Activated T-helper 17 cell treated with anti-CD3 and anti-CD28 coated beads, Interleukin-2, amount 50 U/mL, for 72 hours (primary cell): ENCODE data around the gene SLC9A4. TPM values are rescaled to one million over a fixed set of nuclear protein-coding genes. Genes with fewer than 3 reads are reported as not detected.

ENCODE experiments used
- ATAC-seq: fragments of 150-1000 bp; cut with Tn5 transposase; replicated peaks from 2 replicates; pipeline ENCODE4 v1.10.0; 2021; ENCODE audit warnings: mild to moderate bottlenecking, moderate library complexity
- H3K27ac Mint-ChIP-seq: one replicate; pipeline ENCODE4 v1.8.0; 2022; ENCODE audit warnings: mixed read lengths
- H3K27me3 Mint-ChIP-seq: one replicate; pipeline ENCODE4 v1.8.0; 2022; ENCODE audit warnings: mixed read lengths
- H3K36me3 Mint-ChIP-seq: one replicate; pipeline ENCODE4 v1.8.0; 2022; ENCODE audit warnings: low read depth, mild to moderate bottlenecking, mixed read lengths
- H3K4me1 Mint-ChIP-seq: one replicate; pipeline ENCODE4 v1.8.0; 2022; ENCODE audit warnings: mixed read lengths
- H3K4me3 Mint-ChIP-seq: one replicate; pipeline ENCODE4 v1.8.0; 2022; ENCODE audit warnings: mild to moderate bottlenecking, mixed read lengths
- H3K9me3 Mint-ChIP-seq: one replicate; pipeline ENCODE4 v1.8.0; 2022; ENCODE audit warnings: mixed read lengths
- total RNA-seq, 2 donors: library from RNA; stranded (reverse); gene quantifications; one replicate each; pipeline ENCODE4 v1.2.3, GENCODE V29; 2022

The SLC9A4 gene, protein sequence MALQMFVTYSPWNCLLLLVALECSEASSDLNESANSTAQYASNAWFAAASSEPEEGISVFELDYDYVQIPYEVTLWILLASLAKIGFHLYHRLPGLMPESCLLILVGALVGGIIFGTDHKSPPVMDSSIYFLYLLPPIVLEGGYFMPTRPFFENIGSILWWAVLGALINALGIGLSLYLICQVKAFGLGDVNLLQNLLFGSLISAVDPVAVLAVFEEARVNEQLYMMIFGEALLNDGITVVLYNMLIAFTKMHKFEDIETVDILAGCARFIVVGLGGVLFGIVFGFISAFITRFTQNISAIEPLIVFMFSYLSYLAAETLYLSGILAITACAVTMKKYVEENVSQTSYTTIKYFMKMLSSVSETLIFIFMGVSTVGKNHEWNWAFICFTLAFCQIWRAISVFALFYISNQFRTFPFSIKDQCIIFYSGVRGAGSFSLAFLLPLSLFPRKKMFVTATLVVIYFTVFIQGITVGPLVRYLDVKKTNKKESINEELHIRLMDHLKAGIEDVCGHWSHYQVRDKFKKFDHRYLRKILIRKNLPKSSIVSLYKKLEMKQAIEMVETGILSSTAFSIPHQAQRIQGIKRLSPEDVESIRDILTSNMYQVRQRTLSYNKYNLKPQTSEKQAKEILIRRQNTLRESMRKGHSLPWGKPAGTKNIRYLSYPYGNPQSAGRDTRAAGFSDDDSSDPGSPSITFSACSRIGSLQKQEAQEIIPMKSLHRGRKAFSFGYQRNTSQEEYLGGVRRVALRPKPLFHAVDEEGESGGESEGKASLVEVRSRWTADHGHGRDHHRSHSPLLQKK
- total RNA-seq: under 1 TPM; 0.11 TPM

DNA sequence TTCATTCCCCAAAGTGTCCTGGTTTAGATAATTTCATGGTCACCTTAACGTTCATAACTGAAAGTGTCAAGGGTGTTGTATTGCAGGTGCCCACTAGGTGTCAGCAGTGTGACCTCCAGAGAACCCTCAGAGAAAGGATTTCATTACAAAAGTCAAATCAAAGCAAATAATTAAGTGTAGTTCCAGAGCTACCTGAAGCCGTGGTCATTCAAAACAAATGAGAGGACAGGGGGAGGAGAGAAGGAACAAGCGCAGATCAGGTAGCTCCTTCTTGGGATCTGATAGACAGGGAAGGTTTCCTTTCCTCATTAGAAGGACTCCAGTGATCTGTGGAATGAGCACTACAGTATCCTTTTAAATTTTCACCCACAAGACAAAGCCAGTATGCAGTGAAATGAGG, at the start of gene SLC9A4:
SLC9A4 (plus strand) TSS at position 207 of the 400 bp plus-strand sequence. CDS start 534 bp downstream, outside the sequence.
- peaks cover 35% of the 10 kb centered on the region for H3K27me3 Mint-ChIP-seq
- ATAC-seq: no peak
- H3K27ac Mint-ChIP-seq: no peak within 1 kb of the TSS
- H3K9me3 Mint-ChIP-seq: peaks cover 13% of the 10 kb centered on the region
- H3K4me1 Mint-ChIP-seq: peaks cover 4% of the 10 kb centered on the region
- no peaks in the 10 kb centered on the region for H3K36me3 Mint-ChIP-seq
- no peak within 1 kb of the TSS for H3K4me3 Mint-ChIP-seq

DNA sequence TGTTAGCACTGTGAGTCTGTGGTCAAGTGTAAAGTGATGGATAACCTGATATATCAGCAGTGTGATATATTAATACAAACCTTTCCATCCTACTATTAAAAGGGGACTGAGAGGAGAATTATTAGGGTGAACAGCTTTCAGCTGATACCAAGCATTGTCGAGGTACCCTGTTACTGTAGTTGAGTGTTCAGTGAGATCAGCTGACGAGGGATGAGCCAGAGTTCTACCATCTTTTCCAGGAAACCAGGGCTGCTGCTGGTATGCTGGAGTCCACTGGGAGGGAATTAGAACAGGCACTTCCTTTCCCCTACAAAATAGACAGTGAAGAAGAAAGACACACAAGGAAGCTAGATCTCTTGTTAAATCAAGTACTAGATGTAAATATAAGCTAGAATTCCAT, 49.7 kb upstream of the SLC9A4 start:
- Mint-ChIP-seq H3K9me3 (no peaks in the 10 kb centered on the region), H3K27me3 (peaks cover 4% of the 10 kb centered on the region), H3K4me3 (peak overlapping the region; percentile 78), H3K4me1 (peaks cover 46% of the 10 kb centered on the region), H3K36me3 (peaks cover 9% of the 10 kb centered on the region), H3K27ac (no peak overlapping the region)
- no peak for ATAC-seq

DNA sequence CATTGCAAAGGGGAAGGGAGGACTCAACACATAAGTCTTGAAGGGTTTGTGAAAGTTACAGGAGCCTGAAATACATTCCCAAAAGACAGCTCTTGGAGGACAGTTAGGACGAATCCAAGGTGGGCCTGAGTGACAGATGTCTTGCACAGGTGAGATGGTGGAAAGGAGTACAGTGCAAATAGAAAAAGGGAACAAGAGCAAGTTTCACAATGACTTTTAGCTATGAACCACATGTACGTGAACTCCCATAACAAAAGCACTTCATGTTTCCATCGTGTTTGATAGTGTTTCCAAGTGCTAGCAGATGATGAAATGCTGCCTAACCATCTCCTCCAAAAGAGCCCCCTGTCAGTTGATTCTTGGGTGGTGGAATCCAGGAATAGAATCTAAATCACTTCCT, 48.3 kb upstream of the SLC9A4 start:
- Mint-ChIP-seq H3K4me1 (peaks cover 45% of the 10 kb centered on the region), H3K27ac (no peak overlapping the region), H3K9me3 (no peaks in the 10 kb centered on the region), H3K36me3 (peaks cover 9% of the 10 kb centered on the region), H3K27me3 (peaks cover 4% of the 10 kb centered on the region), H3K4me3 (peak overlapping the region; percentile 29)
- peak; percentile 80 for ATAC-seq

DNA sequence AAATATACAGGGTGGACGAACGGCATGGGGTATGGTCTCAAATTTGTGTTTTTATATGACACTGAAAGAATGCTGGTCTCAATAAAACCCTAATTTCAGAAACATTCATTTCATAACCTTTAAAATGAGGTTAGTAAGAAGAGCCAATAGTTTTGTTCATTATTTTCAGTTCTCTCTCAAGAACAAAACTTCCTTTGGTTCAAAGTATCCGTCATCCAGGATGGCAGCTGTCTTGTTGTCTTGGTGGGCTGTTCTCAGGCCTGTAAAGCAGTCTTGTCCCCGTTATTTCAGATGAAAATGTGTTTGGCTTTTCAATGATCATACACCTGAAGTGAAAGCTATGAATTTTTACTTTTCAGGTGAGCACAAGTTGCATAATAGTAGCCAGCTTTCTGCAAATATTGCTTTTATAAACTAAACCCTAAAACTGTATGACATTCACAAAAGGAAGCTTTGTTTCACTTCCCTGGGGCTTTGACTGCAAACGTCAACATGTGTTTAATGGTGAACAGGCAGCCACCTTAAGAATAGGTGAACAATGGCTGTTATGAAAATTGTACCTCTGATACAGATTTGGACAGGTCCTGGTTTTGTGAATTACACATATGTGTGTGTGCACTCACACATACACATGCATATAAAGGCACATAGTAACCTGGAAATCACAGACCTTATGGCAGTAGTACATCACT, 47.4 kb upstream of the SLC9A4 start:
- H3K36me3 Mint-ChIP-seq: peaks cover 9% of the 10 kb centered on the region
- no peaks in the 10 kb centered on the region for H3K9me3 Mint-ChIP-seq
- H3K27me3 Mint-ChIP-seq: peaks cover 4% of the 10 kb centered on the region
- peak; percentile 41 for ATAC-seq
- H3K4me3 Mint-ChIP-seq: peak overlapping the region; percentile 34
- peaks cover 42% of the 10 kb centered on the region for H3K4me1 Mint-ChIP-seq
- no peak overlapping the region for H3K27ac Mint-ChIP-seq

DNA sequence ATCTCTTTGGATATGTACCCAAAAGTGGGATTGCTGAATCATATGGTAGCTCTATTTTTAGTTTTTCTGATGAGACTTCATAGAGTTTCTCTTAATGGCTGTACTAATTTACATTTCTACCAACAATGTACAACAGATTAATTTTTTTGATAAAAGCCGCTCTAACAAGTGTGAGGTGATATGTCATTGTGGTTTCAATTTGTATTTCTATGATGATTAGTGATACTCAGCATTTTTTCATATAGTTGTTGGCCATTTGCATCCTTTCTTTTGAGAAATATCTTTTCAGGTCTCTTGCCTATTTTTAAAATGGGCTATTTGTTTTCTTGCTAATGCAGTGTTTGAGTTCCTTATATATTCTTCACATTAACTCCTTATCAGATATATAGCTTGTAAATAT, 45.8 kb upstream of the SLC9A4 start:
- Mint-ChIP-seq H3K27ac (no peak overlapping the region), H3K27me3 (no peaks in the 10 kb centered on the region), H3K36me3 (peaks cover 9% of the 10 kb centered on the region), H3K9me3 (no peaks in the 10 kb centered on the region), H3K4me1 (peaks cover 31% of the 10 kb centered on the region), H3K4me3 (peak overlapping the region; percentile 6)
- no peak for ATAC-seq

DNA sequence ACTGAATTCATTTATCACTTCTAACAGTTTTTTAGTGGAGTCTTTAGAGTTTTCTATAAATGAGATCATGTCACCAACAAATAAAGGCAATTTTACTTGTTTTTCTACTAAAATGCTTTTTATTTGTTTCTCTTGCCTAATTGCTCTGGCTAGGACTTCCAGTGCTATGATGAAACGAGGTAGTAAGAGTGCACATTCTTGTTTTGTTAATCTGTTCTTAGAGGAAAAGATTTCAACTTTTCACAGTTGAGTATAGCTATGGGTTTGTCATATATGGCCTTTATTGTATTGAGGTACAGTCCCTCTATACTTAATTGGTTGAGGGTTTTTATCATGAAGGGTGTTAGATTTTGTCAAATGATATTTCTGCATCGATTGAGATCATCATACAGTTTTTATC, 44.5 kb upstream of the SLC9A4 start:
- no peaks in the 10 kb centered on the region for H3K27me3 Mint-ChIP-seq
- ATAC-seq: no peak
- peak overlapping the region; percentile 41 for H3K4me3 Mint-ChIP-seq
- H3K27ac Mint-ChIP-seq: no peak overlapping the region
- H3K9me3 Mint-ChIP-seq: no peaks in the 10 kb centered on the region
- peaks cover 19% of the 10 kb centered on the region for H3K4me1 Mint-ChIP-seq
- peaks cover 4% of the 10 kb centered on the region for H3K36me3 Mint-ChIP-seq

DNA sequence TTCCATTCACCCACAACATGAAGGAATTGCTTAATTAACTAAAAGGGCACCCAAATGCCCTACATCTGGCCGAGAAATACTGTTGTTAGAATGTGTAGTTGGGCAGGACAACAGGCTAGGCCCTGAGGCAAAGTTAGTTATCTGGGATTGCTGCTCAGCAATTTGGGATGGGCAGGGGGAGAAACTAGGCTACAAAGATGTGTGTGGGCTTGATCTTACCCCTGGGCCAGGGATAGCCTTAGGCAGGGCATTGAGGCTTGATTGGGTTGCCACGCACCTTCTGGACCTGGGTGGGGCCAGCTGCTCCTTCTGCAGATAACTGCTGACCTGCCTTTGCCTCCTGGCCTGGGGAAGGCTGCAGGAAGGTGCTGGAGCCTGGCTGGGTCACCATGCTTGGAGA, 40.6 kb upstream of the SLC9A4 start:
- Mint-ChIP-seq H3K4me3 (no peak overlapping the region), H3K4me1 (peaks cover 27% of the 10 kb centered on the region), H3K27ac (no peak overlapping the region), H3K9me3 (no peaks in the 10 kb centered on the region), H3K27me3 (no peaks in the 10 kb centered on the region), H3K36me3 (peaks cover 5% of the 10 kb centered on the region)
- no peak for ATAC-seq

DNA sequence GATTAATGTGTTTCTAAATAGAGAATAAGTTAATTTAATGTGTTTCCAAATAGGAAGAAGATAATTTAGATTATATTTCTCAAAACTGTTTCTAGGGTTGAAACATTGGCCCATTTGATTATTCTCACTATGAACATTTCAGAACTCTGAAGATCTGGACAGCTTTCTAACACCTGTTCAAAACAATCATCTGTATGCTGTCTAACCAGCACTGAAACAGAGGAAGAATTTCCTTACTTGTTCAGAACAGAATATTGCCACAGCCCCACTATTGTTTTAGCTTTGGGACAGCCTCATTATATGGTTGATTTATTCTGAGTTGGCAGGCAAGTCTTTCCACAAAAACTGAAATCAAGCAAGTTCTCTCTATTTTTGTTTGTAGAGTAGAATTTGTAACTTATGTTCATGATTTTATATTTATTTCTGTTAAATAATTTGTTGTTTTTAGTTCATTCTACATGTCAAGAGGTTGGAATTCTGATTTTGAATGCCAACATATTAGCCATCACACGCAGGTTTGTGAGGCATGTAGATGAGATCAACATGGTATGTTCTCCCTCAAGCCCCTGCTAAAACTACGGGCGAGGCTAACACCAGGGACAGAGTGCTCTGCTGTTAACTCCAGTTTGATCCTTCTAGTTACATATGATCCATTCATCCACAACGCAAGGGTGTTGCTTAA, 38.9 kb upstream of the SLC9A4 start:
- peaks cover 5% of the 10 kb centered on the region for H3K36me3 Mint-ChIP-seq
- ATAC-seq: no peak

DNA sequence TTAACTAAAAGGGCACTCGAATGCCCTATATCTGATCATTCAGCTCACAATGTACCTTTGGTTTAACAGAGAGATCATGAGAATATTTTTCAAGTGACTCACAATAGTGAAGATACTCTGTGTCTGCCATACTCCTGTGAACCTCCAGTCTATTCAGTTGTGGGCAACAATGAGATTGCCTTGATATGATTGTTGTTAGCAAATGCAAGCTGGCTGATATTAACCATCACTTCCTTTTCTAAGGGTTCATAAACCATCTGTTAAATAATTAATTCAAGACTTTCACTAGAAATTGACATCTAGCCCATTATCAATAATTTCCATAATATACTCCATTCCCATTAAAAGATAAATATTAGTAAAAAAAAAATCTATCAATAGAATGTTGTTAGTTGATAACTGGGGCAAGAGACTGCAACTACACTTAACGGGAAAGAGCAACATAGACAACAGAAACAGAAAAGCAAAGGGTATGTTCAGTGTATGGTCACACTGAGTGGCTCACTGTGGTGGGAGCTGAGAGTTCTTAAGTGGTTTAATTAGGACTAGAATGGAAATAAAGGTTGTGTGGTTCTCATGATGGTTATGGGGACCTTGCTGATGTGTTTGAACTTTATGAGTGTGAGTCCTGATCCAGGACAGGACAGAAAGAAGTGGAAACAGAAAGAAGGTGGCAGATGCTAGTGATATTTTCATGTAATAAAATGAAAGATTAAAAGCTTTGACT, 38.2 kb upstream of the SLC9A4 start:
- H3K4me1 Mint-ChIP-seq: peaks cover 23% of the 10 kb centered on the region
- ATAC-seq: peak; percentile 39
- peak overlapping the region; percentile 31 for H3K4me3 Mint-ChIP-seq
- no peak overlapping the region for H3K27ac Mint-ChIP-seq
- H3K9me3 Mint-ChIP-seq: no peaks in the 10 kb centered on the region
- H3K36me3 Mint-ChIP-seq: peaks cover 5% of the 10 kb centered on the region
- H3K27me3 Mint-ChIP-seq: no peaks in the 10 kb centered on the region

More for the DNA sequence above, 38.9 kb upstream of the SLC9A4 start:
- H3K4me1 Mint-ChIP-seq: peaks cover 27% of the 10 kb centered on the region
- H3K9me3 Mint-ChIP-seq: no peaks in the 10 kb centered on the region
- H3K27me3 Mint-ChIP-seq: no peaks in the 10 kb centered on the region
- no peak overlapping the region for H3K27ac Mint-ChIP-seq
- no peak overlapping the region for H3K4me3 Mint-ChIP-seq

DNA sequence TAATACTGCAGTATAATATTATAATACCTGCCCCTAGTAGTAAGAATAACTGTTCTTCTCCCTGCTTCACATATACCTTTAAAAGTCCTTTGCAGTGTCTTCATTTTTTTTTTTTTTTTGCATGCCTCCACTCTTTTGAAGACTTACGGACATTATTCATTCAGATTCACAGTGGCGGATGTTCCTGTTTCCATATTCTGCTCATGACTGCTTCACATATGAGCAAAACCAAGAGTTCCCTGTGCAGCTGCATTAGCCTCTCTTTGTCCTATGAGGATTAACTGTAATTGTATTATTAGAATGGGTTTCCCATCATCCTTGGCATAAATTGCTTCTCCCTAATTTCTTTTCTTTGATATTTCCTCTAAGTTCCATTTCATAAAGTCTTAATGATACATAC, 37.3 kb upstream of the SLC9A4 start:
- peak overlapping the region; percentile 8 for H3K27ac Mint-ChIP-seq
- ATAC-seq: no peak
- H3K4me3 Mint-ChIP-seq: peak overlapping the region; percentile 31
- no peaks in the 10 kb centered on the region for H3K27me3 Mint-ChIP-seq
- H3K9me3 Mint-ChIP-seq: no peaks in the 10 kb centered on the region
- H3K4me1 Mint-ChIP-seq: peaks cover 23% of the 10 kb centered on the region
- peaks cover 5% of the 10 kb centered on the region for H3K36me3 Mint-ChIP-seq

DNA sequence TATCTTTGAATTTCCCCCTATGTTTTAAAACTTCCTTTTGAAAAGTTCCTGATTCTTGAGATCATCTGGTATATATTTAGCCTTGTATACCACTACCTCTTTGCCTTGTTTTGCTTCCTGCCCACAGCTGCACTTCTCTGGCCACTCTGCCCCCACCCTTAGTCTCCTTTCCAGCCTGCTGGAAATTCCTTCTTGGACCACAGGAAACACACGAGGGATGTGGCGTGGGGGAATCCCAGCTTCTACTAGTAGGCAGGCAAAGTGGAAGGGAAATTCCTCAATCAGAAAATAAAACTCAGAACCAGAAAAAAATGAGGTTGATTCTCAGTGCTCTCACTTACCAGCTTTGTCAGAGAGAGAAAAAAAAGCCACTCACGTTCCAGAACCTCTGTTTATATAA, 36.7 kb upstream of the SLC9A4 start:
- H3K27ac Mint-ChIP-seq: peak overlapping the region; percentile 8
- peaks cover 5% of the 10 kb centered on the region for H3K36me3 Mint-ChIP-seq
- ATAC-seq: peak; percentile 27
- H3K4me1 Mint-ChIP-seq: peaks cover 20% of the 10 kb centered on the region
- H3K9me3 Mint-ChIP-seq: no peaks in the 10 kb centered on the region
- H3K27me3 Mint-ChIP-seq: no peaks in the 10 kb centered on the region
- H3K4me3 Mint-ChIP-seq: peak overlapping the region; percentile 31

DNA sequence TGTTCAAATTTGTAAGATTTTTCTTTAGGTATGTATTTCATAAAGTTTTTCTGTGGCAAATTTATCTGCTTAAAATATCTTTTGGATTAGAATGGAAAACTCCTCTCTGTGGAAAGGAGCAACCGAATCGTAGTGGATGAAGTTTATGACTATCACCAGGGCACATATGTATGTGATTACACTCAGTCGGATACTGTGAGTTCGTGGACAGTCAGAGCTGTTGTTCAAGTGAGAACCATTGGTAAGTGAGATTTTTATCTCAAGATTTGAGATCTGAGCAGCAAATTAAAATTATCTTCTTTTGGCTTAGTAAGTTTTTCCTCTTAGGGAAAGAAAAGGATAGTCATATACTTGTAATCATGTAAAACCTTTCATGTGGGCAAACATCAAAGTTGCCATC, 35.9 kb upstream of the SLC9A4 start:
- ATAC-seq: peak; percentile 58
- H3K27ac Mint-ChIP-seq: peak overlapping the region; percentile 61
- no peaks in the 10 kb centered on the region for H3K9me3 Mint-ChIP-seq
- no peaks in the 10 kb centered on the region for H3K27me3 Mint-ChIP-seq
- H3K4me3 Mint-ChIP-seq: peak overlapping the region; percentile 43
- H3K4me1 Mint-ChIP-seq: peaks cover 19% of the 10 kb centered on the region
- H3K36me3 Mint-ChIP-seq: peaks cover 5% of the 10 kb centered on the region

DNA sequence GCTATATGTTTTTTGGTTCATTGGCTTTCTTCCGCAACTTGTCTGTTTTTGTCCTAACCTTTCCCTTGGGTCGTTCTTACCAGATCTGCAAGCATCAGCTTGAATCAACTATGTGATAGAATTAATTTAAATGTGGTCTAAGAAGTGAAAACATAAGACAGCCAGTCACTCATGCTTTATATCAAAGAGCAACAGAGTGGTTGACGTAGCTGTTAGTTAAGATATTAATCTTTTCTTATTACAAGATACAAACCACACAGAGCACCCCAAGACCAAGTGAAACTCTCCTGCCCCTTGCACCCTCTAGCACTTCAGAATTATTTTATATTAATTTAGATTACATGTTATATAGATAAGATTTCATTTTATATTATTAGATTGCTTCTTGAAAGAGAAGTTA, 34.9 kb upstream of the SLC9A4 start:
- H3K9me3 Mint-ChIP-seq: no peaks in the 10 kb centered on the region
- ATAC-seq: peak; percentile 30
- H3K4me3 Mint-ChIP-seq: no peak overlapping the region
- H3K4me1 Mint-ChIP-seq: peaks cover 21% of the 10 kb centered on the region
- H3K27ac Mint-ChIP-seq: no peak overlapping the region
- H3K27me3 Mint-ChIP-seq: no peaks in the 10 kb centered on the region
- H3K36me3 Mint-ChIP-seq: peaks cover 5% of the 10 kb centered on the region
